ENCODE measurements around the gene PLEK.
"Not testable (repeated sequence)": the region's sequence is repeated elsewhere in the genome, so short reads cannot be mapped to it uniquely, and the experiment has no call there.

PLEK gene

GRCh38 chr2:68384485-68385107, 19.5 kb downstream of the PLEK start:
- no peak for DNase-seq (ENCODE audit: low read depth, low spot score)

GRCh38 chr2:68385220-68385906, 20.3 kb downstream of the PLEK start:
- no peak for DNase-seq (ENCODE audit: low read depth, low spot score)

- DNase-seq (ENCODE audit: low read depth, low spot score): no peak
Observed at GRCh38 chr2:68385907-68386287, 20.8 kb downstream of the PLEK start.

- DNase-seq (ENCODE audit: low read depth, low spot score): no peak
Observed at GRCh38 chr2:68386365-68386764, 21.3 kb downstream of the PLEK start.

- no peak for DNase-seq (ENCODE audit: low read depth, low spot score)
Observed at GRCh38 chr2:68387408-68388350, 22.6 kb downstream of the PLEK start.

GRCh38 chr2:68388358-68388757, 23.3 kb downstream of the PLEK start:
- DNase-seq (ENCODE audit: low read depth, low spot score): no peak

GRCh38 chr2:68388772-68389171, 23.7 kb downstream of the PLEK start:
- no peak for DNase-seq (ENCODE audit: low read depth, low spot score)

GRCh38 chr2:68390114-68390513, 25.0 kb downstream of the PLEK start:
- no peak for DNase-seq (ENCODE audit: low read depth, low spot score)

- no peak for DNase-seq (ENCODE audit: low read depth, low spot score)
Observed at GRCh38 chr2:68390586-68390985, 25.5 kb downstream of the PLEK start.

GRCh38 chr2:68391099-68391498, 26.0 kb downstream of the PLEK start:
- no peak for DNase-seq (ENCODE audit: low read depth, low spot score)

- DNase-seq (ENCODE audit: low read depth, low spot score): no peak
Observed at GRCh38 chr2:68391869-68392268, 26.8 kb downstream of the PLEK start.

- DNase-seq (ENCODE audit: low read depth, low spot score): no peak
Observed at GRCh38 chr2:68396093-68396492, 31.0 kb downstream of the PLEK start.

- DNase-seq (ENCODE audit: low read depth, low spot score): not testable (repeated sequence)
Observed at GRCh38 chr2:68397704-68398263, 32.7 kb downstream of the PLEK start.

GRCh38 chr2:68403199-68403644, 38.1 kb downstream of the PLEK start:
- DNase-seq (ENCODE audit: low read depth, low spot score): no peak

- no peak for DNase-seq (ENCODE audit: low read depth, low spot score)
Observed at GRCh38 chr2:68404164-68404563, 39.1 kb downstream of the PLEK start.

- no peak for DNase-seq (ENCODE audit: low read depth, low spot score)
Observed at GRCh38 chr2:68404893-68405799, 40.1 kb downstream of the PLEK start.

- DNase-seq (ENCODE audit: low read depth, low spot score): no peak
Observed at GRCh38 chr2:68411397-68412126, 46.5 kb downstream of the PLEK start.

GRCh38 chr2:68412127-68412819, 47.2 kb downstream of the PLEK start:
- DNase-seq (ENCODE audit: low read depth, low spot score): no peak

GRCh38 chr2:68413466-68413865, 48.4 kb downstream of the PLEK start:
- DNase-seq (ENCODE audit: low read depth, low spot score): no peak

- DNase-seq (ENCODE audit: low read depth, low spot score): no peak
Observed at GRCh38 chr2:68414452-68414851, 49.4 kb downstream of the PLEK start.
